Mesenchymal stem cell (in vitro differentiated cells and primary cell): ENCODE results near the gene ATN1.

Source experiments
- DNase-seq: peaks from one replicate; pipeline ENCODE4 v3.0.0-alpha.2; 2013
- H2AFZ ChIP-seq: one replicate; pipeline ENCODE4 v1.6.1; 2013; ENCODE audit warnings: low read depth, mild to moderate bottlenecking, control low read depth, inconsistent platforms, low read length, moderate library complexity
- H2AK5ac ChIP-seq: 2 replicates; pipeline ENCODE4 v1.6.1; 2013; ENCODE audit warnings: low read length, moderate library complexity, mild to moderate bottlenecking, inconsistent platforms; ENCODE audit not compliant: severe bottlenecking
- H2BK120ac ChIP-seq: one replicate; pipeline ENCODE4 v1.6.1; 2013; ENCODE audit warnings: low read depth, mild to moderate bottlenecking, inconsistent platforms, low read length, moderate library complexity
- H2BK12ac ChIP-seq, 2 experiments: one replicate each; pipeline ENCODE4 v1.6.1; 2013; ENCODE audit warnings: inconsistent platforms in 2 of 2, low read length in 2 of 2, mild to moderate bottlenecking in 2 of 2, moderate library complexity in 2 of 2, control low read depth in 1 of 2
- H2BK15ac ChIP-seq: one replicate; pipeline ENCODE4 v1.6.1; 2013; ENCODE audit warnings: mild to moderate bottlenecking, low read depth, inconsistent platforms; ENCODE audit not compliant: poor library complexity, severe bottlenecking
- H2BK5ac ChIP-seq: 2 replicates; pipeline ENCODE4 v1.6.1; 2013; ENCODE audit warnings: low read depth, mild to moderate bottlenecking, low read length, control low read depth, inconsistent platforms; ENCODE audit not compliant: poor library complexity, severe bottlenecking
- H3K14ac ChIP-seq, 2 experiments: one replicate each; pipeline ENCODE4 v1.6.1; 2013; ENCODE audit warnings: inconsistent platforms in 2 of 2, low read length in 2 of 2, control low read depth in 1 of 2, mild to moderate bottlenecking in 1 of 2, moderate library complexity in 1 of 2
- H3K18ac ChIP-seq, 2 experiments: one replicate each; pipeline ENCODE4 v1.6.1; 2013; ENCODE audit warnings: inconsistent platforms in 2 of 2, low read length in 2 of 2, control low read depth in 1 of 2, low read depth in 1 of 2, mild to moderate bottlenecking in 1 of 2
- H3K23ac ChIP-seq, 2 experiments: one replicate each; pipeline ENCODE4 v1.6.1; 2013; ENCODE audit warnings: inconsistent platforms in 2 of 2, low read length in 2 of 2, mild to moderate bottlenecking in 2 of 2, moderate library complexity in 2 of 2, control low read depth in 1 of 2
- H3K27ac ChIP-seq: 2 replicates; pipeline ENCODE4 v1.5.1; 2013; ENCODE audit warnings: mild to moderate bottlenecking, moderate library complexity, low read length, control low read depth, inconsistent platforms; ENCODE audit not compliant: poor library complexity, severe bottlenecking
- H3K27me3 ChIP-seq, 2 experiments: 2 replicates each; pipeline versions ENCODE4 v1.6.1 to v1.7.0; 2013; ENCODE audit warnings: low read length in 2 of 2, mild to moderate bottlenecking in 2 of 2, moderate library complexity in 2 of 2, control low read depth in 1 of 2, inconsistent platforms in 1 of 2; ENCODE audit not compliant: control insufficient read depth in 1 of 2, insufficient read depth in 1 of 2
- H3K36me3 ChIP-seq, 2 experiments: 2 replicates each; pipeline versions ENCODE4 v1.6.1 to v1.7.0; 2013; ENCODE audit warnings: low read length in 2 of 2, control low read depth in 1 of 2, inconsistent platforms in 1 of 2, low read depth in 1 of 2, mild to moderate bottlenecking in 1 of 2; ENCODE audit not compliant: insufficient read depth in 2 of 2, control insufficient read depth in 1 of 2
- H3K4ac ChIP-seq, 2 experiments: one replicate each; pipeline ENCODE4 v1.6.1; 2013; ENCODE audit warnings: inconsistent platforms in 2 of 2, low read length in 2 of 2, mild to moderate bottlenecking in 2 of 2, moderate library complexity in 2 of 2, control low read depth in 1 of 2, low read depth in 1 of 2
- H3K4me1 ChIP-seq: 2 replicates; pipeline ENCODE4 v1.6.1; 2013; ENCODE audit warnings: low read depth, low read length, control low read depth; ENCODE audit not compliant: control insufficient read depth, insufficient read depth
- H3K4me2 ChIP-seq: 2 replicates; pipeline ENCODE4 v1.6.1; 2013; ENCODE audit warnings: low read length, mild to moderate bottlenecking, inconsistent platforms; ENCODE audit not compliant: poor library complexity, severe bottlenecking
- H3K4me3 ChIP-seq, 2 experiments: 2 replicates each; pipeline versions ENCODE4 v1.5.1 to v1.7.0; 2013; ENCODE audit warnings: low read length in 2 of 2, mild to moderate bottlenecking in 2 of 2, control low read depth in 1 of 2, low read depth in 1 of 2; ENCODE audit not compliant: insufficient read depth in 1 of 2
- H3K79me1 ChIP-seq: replicated peaks from 2 replicates; pipeline ENCODE4 v1.6.1; 2013; ENCODE audit warnings: mild to moderate bottlenecking, control low read depth, low read length, inconsistent platforms; ENCODE audit not compliant: poor library complexity, severe bottlenecking
- H3K9ac ChIP-seq: 2 replicates; pipeline ENCODE4 v1.7.0; 2013; ENCODE audit warnings: mild to moderate bottlenecking, low read length, moderate library complexity
- H3K9me3 ChIP-seq: 2 replicates; pipeline ENCODE4 v1.7.0; 2013; ENCODE audit warnings: mild to moderate bottlenecking, low read length; ENCODE audit not compliant: control insufficient read depth
- H4K8ac ChIP-seq: one replicate; pipeline ENCODE4 v1.6.1; 2013; ENCODE audit warnings: inconsistent platforms, mild to moderate bottlenecking, low read length, moderate library complexity
- H4K91ac ChIP-seq: one replicate; pipeline ENCODE4 v1.6.1; 2013; ENCODE audit warnings: mild to moderate bottlenecking, low read length, inconsistent platforms
- WGBS: methylation state at CpG from one replicate; pipeline ENCODE4 v1.1.7; 2013; ENCODE audit warnings: mixed read lengths; 5-methylcytosine and 5-hydroxymethylcytosine counted together

Gene ATN1

DNA sequence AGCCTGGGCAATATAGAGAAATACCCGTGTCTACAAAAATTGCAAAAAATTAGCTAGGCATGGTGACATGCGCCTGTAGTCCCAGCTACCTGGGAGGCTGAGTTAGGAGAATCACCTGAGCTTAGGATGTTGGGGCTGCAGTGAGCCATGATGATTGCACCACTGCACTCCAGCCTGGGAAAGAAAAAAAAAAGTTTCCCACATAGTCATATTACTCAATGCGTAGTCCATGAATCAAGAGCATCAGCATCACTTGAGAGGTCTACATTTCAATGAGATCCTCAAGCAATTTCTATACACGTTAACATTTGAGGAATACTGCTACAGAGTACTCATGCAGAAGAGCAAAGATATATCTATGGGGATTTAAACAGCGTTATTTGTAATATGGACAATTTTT, 28.3 kb upstream of the ATN1 start:
- Histone ChIP-seq H3K23ac (no peak overlapping the region), H2AK5ac (no peak overlapping the region), H3K14ac (no peak overlapping the region), H4K8ac (no peak overlapping the region), H2BK5ac (no peak overlapping the region), H2AFZ (no peak overlapping the region), H3K4me1 (no peaks in the 10 kb centered on the region), H3K27ac (no peak overlapping the region), H3K4me2 (no peak overlapping the region), H2BK15ac (no peak overlapping the region), H2BK120ac (no peak overlapping the region), H4K91ac (no peak overlapping the region), H3K9ac (no peak overlapping the region), H3K4me3 (no peak overlapping the region), H3K4ac (no peak overlapping the region), H2BK12ac (no peak overlapping the region), H3K9me3 (no peaks in the 10 kb centered on the region), H3K27me3 (no peaks in the 10 kb centered on the region), H3K18ac (no peak overlapping the region), H3K36me3 (no peaks in the 10 kb centered on the region), H3K79me1 (no peaks in the 10 kb centered on the region)
- WGBS = 90% methylated on average over 3 of the region's 5 CpGs
- DNase-seq = no peak

DNA sequence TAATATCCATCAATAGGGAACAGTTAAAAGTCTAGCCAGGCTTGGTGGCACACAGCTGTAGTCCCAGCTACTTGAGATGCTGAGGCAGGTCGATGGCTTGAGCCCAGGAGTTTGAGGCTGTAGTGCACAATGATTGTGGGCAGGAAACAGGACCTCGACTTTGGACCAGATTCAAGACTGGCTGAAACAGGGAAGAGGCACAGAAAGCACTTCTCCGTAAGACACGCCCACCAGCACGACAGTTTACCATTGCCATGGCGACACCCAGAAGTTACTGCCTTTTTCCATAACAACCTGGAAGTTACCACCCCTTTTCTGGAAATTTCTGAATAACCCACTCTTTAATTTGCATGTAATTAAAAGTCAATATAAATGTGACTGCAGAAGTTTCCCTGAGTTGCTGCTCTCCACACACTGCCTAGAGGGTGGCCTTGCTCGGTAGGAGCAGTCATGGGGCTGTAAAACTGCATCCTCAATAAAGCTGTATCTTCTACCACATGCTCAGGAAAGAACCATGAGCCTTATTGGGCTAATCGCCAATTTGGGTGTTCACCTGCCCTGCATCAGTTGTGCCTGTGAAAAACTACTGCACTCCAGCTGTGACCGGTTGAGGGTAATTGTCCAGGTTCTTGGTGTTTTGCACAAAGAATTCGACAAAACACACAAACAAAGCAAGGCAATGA, 27.8 kb upstream of the ATN1 start:
- H3K4me2 ChIP-seq = no peak overlapping the region
- peaks cover 3% of the 10 kb centered on the region for H3K4me1 ChIP-seq
- no peak overlapping the region for H2AK5ac ChIP-seq
- H3K9ac ChIP-seq = no peak overlapping the region
- H3K4ac ChIP-seq = no peak overlapping the region
- H3K27ac ChIP-seq = no peak overlapping the region
- no peak overlapping the region for H3K18ac ChIP-seq
- no peak overlapping the region for H2BK5ac ChIP-seq
- H3K9me3 ChIP-seq = no peaks in the 10 kb centered on the region
- H4K8ac ChIP-seq = no peak overlapping the region
- no peak overlapping the region for H2BK15ac ChIP-seq
- no peak overlapping the region for H4K91ac ChIP-seq
- peak; percentile 53 for DNase-seq
- H3K4me3 ChIP-seq = no peak overlapping the region
- no peaks in the 10 kb centered on the region for H3K27me3 ChIP-seq
- no peak overlapping the region for H2BK120ac ChIP-seq
- 86% methylated on average over 9 of the region's 10 CpGs for WGBS
- H3K36me3 ChIP-seq = no peaks in the 10 kb centered on the region
- H2BK12ac ChIP-seq = no peak overlapping the region
- no peaks in the 10 kb centered on the region for H3K79me1 ChIP-seq
- H2AFZ ChIP-seq = no peak overlapping the region
- H3K23ac ChIP-seq = no peak overlapping the region
- no peak overlapping the region for H3K14ac ChIP-seq

DNA sequence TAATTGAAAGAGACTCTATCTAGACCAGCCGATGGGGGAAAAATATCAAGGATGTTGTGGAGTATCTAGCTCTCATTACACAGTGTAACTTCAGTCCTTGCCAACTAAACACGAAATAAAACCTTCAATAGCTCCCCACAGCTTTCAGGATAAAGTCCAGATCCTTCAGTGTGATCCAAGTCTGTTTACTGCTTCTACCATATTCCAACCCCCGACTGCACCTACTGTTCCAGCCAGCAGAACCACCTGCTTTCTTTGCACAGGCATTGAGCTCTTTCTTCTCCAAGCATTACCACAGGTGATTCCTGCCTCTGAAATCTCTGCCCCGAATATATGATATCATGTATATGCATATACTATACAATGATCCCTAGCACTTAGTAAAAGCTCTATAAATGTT, 25.3 kb upstream of the ATN1 start:
- Histone ChIP-seq H3K4ac (no peak overlapping the region), H3K27ac (no peak overlapping the region), H3K79me1 (no peaks in the 10 kb centered on the region), H3K14ac (no peak overlapping the region), H3K9me3 (no peaks in the 10 kb centered on the region), H3K4me1 (peaks cover 7% of the 10 kb centered on the region), H2BK5ac (no peak overlapping the region), H2AK5ac (no peak overlapping the region), H3K18ac (no peak overlapping the region), H2BK15ac (no peak overlapping the region), H3K4me2 (no peak overlapping the region), H3K23ac (no peak overlapping the region), H2BK120ac (no peak overlapping the region), H3K4me3 (no peak overlapping the region), H4K8ac (no peak overlapping the region), H4K91ac (no peak overlapping the region), H3K27me3 (no peaks in the 10 kb centered on the region), H2AFZ (no peak overlapping the region), H3K36me3 (peaks cover 3 to 13% of the 10 kb centered on the region in 2 experiments), H2BK12ac (no peak overlapping the region), H3K9ac (no peak overlapping the region)
- 90% methylated on average over 3 of the region's 4 CpGs for WGBS
- DNase-seq = no peak

DNA sequence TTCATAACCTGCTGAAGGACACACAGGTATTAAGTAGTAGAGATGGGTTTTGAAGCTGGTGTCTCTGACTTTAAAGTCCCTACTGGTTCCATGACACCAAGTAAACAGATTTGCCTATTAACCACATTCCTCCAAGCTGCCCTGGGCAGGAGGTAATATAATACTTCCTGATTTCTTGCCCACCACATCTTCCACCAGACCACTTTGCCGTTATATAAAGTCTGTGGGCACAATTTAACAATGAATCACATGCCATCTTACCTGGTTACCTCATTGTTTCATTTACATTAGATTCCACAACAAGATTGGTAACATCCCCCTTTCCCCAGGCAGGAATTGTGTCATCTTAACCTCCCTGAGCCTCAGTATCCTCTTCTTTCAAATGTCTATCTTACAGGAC, 24.0 kb upstream of the ATN1 start:
- no peak overlapping the region for H3K27ac ChIP-seq
- no peak for DNase-seq
- H3K23ac ChIP-seq = no peak overlapping the region
- H3K18ac ChIP-seq = no peak overlapping the region
- H3K79me1 ChIP-seq = no peaks in the 10 kb centered on the region
- H3K14ac ChIP-seq = no peak overlapping the region
- WGBS = 92% methylated on average over 1 of the region's 1 CpG
- H3K36me3 ChIP-seq = peaks cover 3 to 19% of the 10 kb centered on the region in 2 experiments
- H3K4me1 ChIP-seq = peaks cover 7% of the 10 kb centered on the region
- H4K8ac ChIP-seq = no peak overlapping the region
- H3K4me2 ChIP-seq = no peak overlapping the region
- H2BK12ac ChIP-seq = no peak overlapping the region
- H2BK120ac ChIP-seq = no peak overlapping the region
- no peak overlapping the region for H3K9ac ChIP-seq
- no peak overlapping the region for H2AK5ac ChIP-seq
- H3K9me3 ChIP-seq = no peaks in the 10 kb centered on the region
- no peak overlapping the region for H3K4me3 ChIP-seq
- no peak overlapping the region for H2BK15ac ChIP-seq
- H2BK5ac ChIP-seq = no peak overlapping the region
- no peak overlapping the region for H3K4ac ChIP-seq
- no peak overlapping the region for H4K91ac ChIP-seq
- no peak overlapping the region for H2AFZ ChIP-seq
- H3K27me3 ChIP-seq = no peaks in the 10 kb centered on the region
